Activated T-cell treated with anti-CD3 and anti-CD28 coated beads, Interleukin-2, amount 50 U/mL, for 4 hours (primary cell): Measurements from ENCODE around the gene ZNF785. TPM values are rescaled to one million over a fixed set of nuclear protein-coding genes. Genes with fewer than 3 reads are reported as not detected.
A peak's percentile ranks its signal among the peaks of the same experiment; 100 is the strongest.

Source experiments
- ATAC-seq, 2 donors: fragments of 200-7000 bp; cut with Tn5 transposase; one replicate each; pipeline ENCODE4 v1.10.0; 2021
- DNase-seq: peaks from one replicate; pipeline ENCODE4 v3.0.0-alpha.2; 2020
- H3K27me3 Mint-ChIP-seq: one replicate; pipeline ENCODE4 v1.8.0; 2021; ENCODE audit warnings: low read depth, mixed read lengths
- H3K36me3 Mint-ChIP-seq: one replicate; pipeline ENCODE4 v1.8.0; 2022; ENCODE audit warnings: mixed read lengths; ENCODE audit not compliant: insufficient read depth
- H3K4me1 Mint-ChIP-seq: one replicate; pipeline ENCODE4 v1.8.0; 2021; ENCODE audit warnings: low read depth, mixed read lengths
- H3K4me3 Mint-ChIP-seq: one replicate; pipeline ENCODE4 v1.8.0; 2021; ENCODE audit warnings: mild to moderate bottlenecking, moderate library complexity, mixed read lengths
- H3K9me3 Mint-ChIP-seq: one replicate; pipeline ENCODE4 v1.8.0; 2021; ENCODE audit warnings: mixed read lengths
- total RNA-seq, 3 donors: library from RNA; stranded (reverse); gene quantifications; one replicate each; pipeline ENCODE4 v1.2.1, GENCODE V29; 2021

The ZNF785 gene
- total RNA-seq, 3 donors from 2014 or later: 4.7 to 9.5 (median 6.8) TPM

- no peaks in the 10 kb centered on the region for H3K27me3 Mint-ChIP-seq
- H3K4me1 Mint-ChIP-seq: peaks cover 20% of the 10 kb centered on the region
- DNase-seq: no peak
- H3K4me3 Mint-ChIP-seq: no peak overlapping the region
- no peaks in the 10 kb centered on the region for H3K9me3 Mint-ChIP-seq
- H3K36me3 Mint-ChIP-seq: no peaks in the 10 kb centered on the region
- ATAC-seq: no peak
Measured at GRCh38 chr16:30588651-30589050, 3.2 kb upstream of the ZNF785 start.

- Mint-ChIP-seq H3K36me3 (peaks cover 7% of the 10 kb centered on the region), H3K4me1 (peaks cover 24% of the 10 kb centered on the region), H3K27me3 (no peaks in the 10 kb centered on the region), H3K9me3 (no peaks in the 10 kb centered on the region), H3K4me3 (peak overlapping the region; percentile 90)
- no peak for DNase-seq
- peak; percentile 29 to 46 for ATAC-seq
Measured at GRCh38 chr16:30585022-30585399, 486 bp downstream of the ZNF785 start.

GRCh38 chr16:30582611-30583340 lies 2.7 kb downstream of the ZNF785 start:
- Mint-ChIP-seq H3K4me3 (no peak overlapping the region), H3K36me3 (peaks cover 7% of the 10 kb centered on the region), H3K9me3 (no peaks in the 10 kb centered on the region), H3K4me1 (peaks cover 24% of the 10 kb centered on the region), H3K27me3 (no peaks in the 10 kb centered on the region)
- ATAC-seq (no peak), DNase-seq (no peak)

DNA sequence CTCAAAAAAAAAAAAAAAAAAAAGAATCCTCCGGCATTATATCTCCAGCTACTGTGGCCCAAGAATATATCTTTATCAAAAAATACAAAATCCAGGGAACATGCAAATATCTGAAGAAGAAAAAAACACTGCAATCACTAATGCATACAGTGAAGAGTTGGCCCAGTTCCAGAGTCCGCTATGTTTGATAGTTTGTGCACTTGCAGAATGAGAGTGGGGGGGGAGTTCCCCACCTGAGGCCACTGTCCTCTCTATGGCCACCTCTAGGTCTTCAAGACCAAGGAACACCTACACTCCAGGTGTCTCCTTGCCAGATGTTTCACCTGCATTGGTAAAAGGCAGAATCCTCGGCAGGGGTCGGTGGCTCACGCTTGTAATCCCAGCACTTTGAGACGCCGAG lies 4.0 kb downstream of the ZNF785 start:
- H3K27me3 Mint-ChIP-seq: no peaks in the 10 kb centered on the region
- no peak for DNase-seq
- no peak for ATAC-seq
- peaks cover 7% of the 10 kb centered on the region for H3K36me3 Mint-ChIP-seq
- H3K9me3 Mint-ChIP-seq: no peaks in the 10 kb centered on the region
- H3K4me3 Mint-ChIP-seq: no peak overlapping the region
- peaks cover 22% of the 10 kb centered on the region for H3K4me1 Mint-ChIP-seq

DNA sequence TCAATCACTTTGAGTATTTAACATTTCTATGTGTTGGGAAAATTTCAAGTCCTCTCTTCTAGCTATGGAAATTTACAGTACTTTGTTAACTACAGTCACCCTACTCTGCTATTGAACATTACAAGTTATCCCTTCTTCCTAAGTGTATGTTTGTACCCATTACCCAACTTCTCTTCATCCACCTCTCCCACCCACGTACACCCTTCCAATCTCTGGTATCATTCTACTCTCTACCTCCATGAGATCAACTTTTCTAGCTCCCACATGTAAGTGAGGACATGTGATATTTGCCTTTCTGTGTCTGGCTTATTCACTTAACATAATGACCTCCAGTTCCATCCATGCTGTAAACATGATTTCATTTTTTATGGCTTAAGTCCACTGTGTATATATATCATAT lies 10.8 kb downstream of the ZNF785 start:
- no peak overlapping the region for H3K4me3 Mint-ChIP-seq
- no peaks in the 10 kb centered on the region for H3K27me3 Mint-ChIP-seq
- no peaks in the 10 kb centered on the region for H3K9me3 Mint-ChIP-seq

GRCh38 chr16:30571445-30572322 lies 13.8 kb downstream of the ZNF785 start, which contains the start of gene ZNF688:
Gene ZNF688, minus strand, starts transcription at chr16:30571714. Its CDS starts 85 bp downstream, at chr16:30571629.
- peak within 1 kb of the TSS; percentile 82 for H3K4me3 Mint-ChIP-seq
- DNase-seq (peak; percentile 92), ATAC-seq (peak; percentile 80 to 84)
- no peaks in the 10 kb centered on the region for H3K9me3 Mint-ChIP-seq
- H3K4me1 Mint-ChIP-seq: peaks cover 35% of the 10 kb centered on the region
- no peaks in the 10 kb centered on the region for H3K27me3 Mint-ChIP-seq
- H3K36me3 Mint-ChIP-seq: no peaks in the 10 kb centered on the region

More for the DNA sequence above, 10.8 kb downstream of the ZNF785 start:
- ATAC-seq: no peak
- Mint-ChIP-seq H3K4me1 (peaks cover 18% of the 10 kb centered on the region), H3K36me3 (no peaks in the 10 kb centered on the region)
- DNase-seq: no peak

- Mint-ChIP-seq H3K27me3 (no peaks in the 10 kb centered on the region), H3K4me1 (peaks cover 43% of the 10 kb centered on the region), H3K4me3 (peak overlapping the region; percentile 82), H3K36me3 (no peaks in the 10 kb centered on the region), H3K9me3 (no peaks in the 10 kb centered on the region)
- DNase-seq: no peak
- ATAC-seq: no peak
Measured at GRCh38 chr16:30570636-30571444, 14.7 kb downstream of the ZNF785 start.

GRCh38 chr16:30569746-30570635 lies 15.5 kb downstream of the ZNF785 start:
- no peaks in the 10 kb centered on the region for H3K36me3 Mint-ChIP-seq
- DNase-seq (no peak), ATAC-seq (no peak)
- peak overlapping the region; percentile 29 for H3K4me3 Mint-ChIP-seq
- peaks cover 43% of the 10 kb centered on the region for H3K4me1 Mint-ChIP-seq
- no peaks in the 10 kb centered on the region for H3K27me3 Mint-ChIP-seq
- H3K9me3 Mint-ChIP-seq: no peaks in the 10 kb centered on the region

- H3K27me3 Mint-ChIP-seq: no peaks in the 10 kb centered on the region
- H3K4me3 Mint-ChIP-seq: no peak overlapping the region
- peaks cover 43% of the 10 kb centered on the region for H3K4me1 Mint-ChIP-seq
- H3K9me3 Mint-ChIP-seq: no peaks in the 10 kb centered on the region
- DNase-seq (no peak), ATAC-seq (no peak)
- H3K36me3 Mint-ChIP-seq: no peaks in the 10 kb centered on the region
Measured at GRCh38 chr16:30569281-30569680, 16.2 kb downstream of the ZNF785 start.

DNA sequence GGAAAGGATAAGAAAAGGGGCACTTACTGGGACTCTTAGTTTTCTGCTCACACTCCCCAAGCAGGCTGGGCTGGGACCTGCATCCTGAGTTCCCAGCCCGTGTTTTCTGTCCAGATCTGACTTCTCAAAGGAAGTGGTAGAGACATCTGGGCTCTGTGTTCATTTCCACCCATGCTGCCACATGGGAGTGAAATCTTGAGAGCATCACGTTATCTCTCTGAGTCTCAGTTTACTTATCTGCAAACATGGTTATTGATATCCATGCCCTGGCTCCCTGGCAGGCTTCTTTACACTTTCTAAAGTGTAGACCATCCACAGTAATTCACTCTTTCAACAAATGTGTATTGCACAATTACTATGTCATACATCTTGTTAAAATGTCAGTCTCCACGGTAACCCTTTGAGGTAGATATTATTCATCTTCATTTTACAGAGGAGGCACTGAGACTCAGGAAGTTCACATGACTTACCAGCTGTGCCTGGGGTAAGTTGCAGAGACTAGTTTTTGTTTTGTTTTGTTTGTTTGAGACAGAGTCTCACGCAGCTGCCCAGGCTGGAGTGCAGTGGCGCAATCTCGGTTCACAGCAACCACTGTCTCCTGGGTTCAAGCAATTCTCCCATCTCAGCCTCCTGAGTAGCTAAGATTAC lies 17.4 kb downstream of the ZNF785 start:
- H3K36me3 Mint-ChIP-seq: no peaks in the 10 kb centered on the region
- peak; percentile 36 to 47 for ATAC-seq

GRCh38 chr16:30567160-30567990 lies 18.1 kb downstream of the ZNF785 start:
- H3K4me1 Mint-ChIP-seq: peaks cover 39% of the 10 kb centered on the region
- no peaks in the 10 kb centered on the region for H3K9me3 Mint-ChIP-seq
- ATAC-seq: peak; percentile 44 to 47
- DNase-seq: peak; percentile 62
- no peaks in the 10 kb centered on the region for H3K27me3 Mint-ChIP-seq
- peak overlapping the region; percentile 70 for H3K4me3 Mint-ChIP-seq
- no peaks in the 10 kb centered on the region for H3K36me3 Mint-ChIP-seq

More for the DNA sequence above, 17.4 kb downstream of the ZNF785 start:
- Mint-ChIP-seq H3K4me1 (peaks cover 39% of the 10 kb centered on the region), H3K4me3 (peak overlapping the region; percentile 70), H3K27me3 (no peaks in the 10 kb centered on the region), H3K9me3 (no peaks in the 10 kb centered on the region)
- DNase-seq: peak; percentile 32

GRCh38 chr16:30566531-30566930 lies 19.0 kb downstream of the ZNF785 start:
- DNase-seq (no peak), ATAC-seq (no peak)
- no peaks in the 10 kb centered on the region for H3K27me3 Mint-ChIP-seq
- H3K36me3 Mint-ChIP-seq: no peaks in the 10 kb centered on the region
- H3K9me3 Mint-ChIP-seq: no peaks in the 10 kb centered on the region
- peaks cover 36% of the 10 kb centered on the region for H3K4me1 Mint-ChIP-seq
- H3K4me3 Mint-ChIP-seq: no peak overlapping the region
